Fibroblast of mammary gland (primary cell): ENCODE data around the gene DGKB.

ENCODE experiments used
- DNase-seq: peaks from one replicate; pipeline ENCODE4 v3.0.0-alpha.2; 2010; ENCODE audit warnings: low read depth
- H3K4me3 ChIP-seq: 2 replicates; pipeline ENCODE4 v1.5.1; 2011; ENCODE audit warnings: low read depth, mild to moderate bottlenecking, low read length, moderate library complexity; ENCODE audit not compliant: control insufficient read depth
- CTCF ChIP-seq: conservative IDR thresholded peaks from 2 replicates; pipeline ENCODE4 v1.5.1; 2011; ENCODE audit warnings: low read depth, low read length, inconsistent platforms; ENCODE audit not compliant: control insufficient read depth, insufficient read depth

DGKB gene

GRCh38 chr7:14739168-14739840 is 163.2 kb downstream of the DGKB start:
- no peak for TF ChIP-seq CTCF
- DNase-seq: no peak
- no peak overlapping the region for H3K4me3 ChIP-seq

GRCh38 chr7:14738086-14738485 is 164.5 kb downstream of the DGKB start:
- no peak overlapping the region for H3K4me3 ChIP-seq
- no peak for TF ChIP-seq CTCF
- DNase-seq: no peak

- TF ChIP-seq CTCF: peak; percentile 20
- DNase-seq: no peak
- no peak overlapping the region for H3K4me3 ChIP-seq
Measured at GRCh38 chr7:14734839-14735321, 167.7 kb downstream of the DGKB start.

GRCh38 chr7:14720785-14721184 is 181.8 kb downstream of the DGKB start:
- H3K4me3 ChIP-seq: no peak overlapping the region
- peak; percentile 77 for DNase-seq
- no peak for TF ChIP-seq CTCF

- peak; percentile 40 for DNase-seq
- no peak overlapping the region for H3K4me3 ChIP-seq
- TF ChIP-seq CTCF: peak; percentile 54
Measured at GRCh38 chr7:14717816-14718215, 184.7 kb downstream of the DGKB start.

GRCh38 chr7:14717169-14717568 is 185.4 kb downstream of the DGKB start:
- TF ChIP-seq CTCF: no peak
- no peak overlapping the region for H3K4me3 ChIP-seq
- no peak for DNase-seq
